Stimulated activated CD8-positive, alpha-beta memory T cell treated with anti-CD3 and anti-CD28 coated beads, Interleukin-12 subunit alpha, Interleukin-12 subunit beta, amount 100 ng/mL, for 24 hours (primary cell): ENCODE measurements around the gene ACVR1.

Experiments used
- DNase-seq: peaks from one replicate; pipeline ENCODE4 v3.0.0-alpha.2; 2020; ENCODE audit errors: extremely low read depth

ACVR1 gene

GRCh38 chr2:157876066-157876785 is at the start of gene ACVR1:
Gene ACVR1 (minus strand): TSS chr2:157876330. CDS start chr2:157799493, 76,837 bp downstream.
- peak; percentile 65 for DNase-seq

GRCh38 chr2:157925071-157925470 is 48.9 kb upstream of the ACVR1 start:
- no peak for DNase-seq

GRCh38 chr2:157923598-157924217 is 47.6 kb upstream of the ACVR1 start:
- DNase-seq: no peak

GRCh38 chr2:157922815-157923214 is 46.7 kb upstream of the ACVR1 start:
- DNase-seq: no peak

GRCh38 chr2:157922336-157922735 is 46.2 kb upstream of the ACVR1 start:
- no peak for DNase-seq

- DNase-seq: no peak
These were observed 44.6 kb upstream of the ACVR1 start for GRCh38 chr2:157920736-157921135.

GRCh38 chr2:157919181-157919580 is 43.1 kb upstream of the ACVR1 start:
- DNase-seq: no peak

GRCh38 chr2:157918319-157918718 is 42.2 kb upstream of the ACVR1 start:
- DNase-seq: no peak

- no peak for DNase-seq
These were observed 35.6 kb upstream of the ACVR1 start for GRCh38 chr2:157911750-157912149.

GRCh38 chr2:157911246-157911645 is 35.1 kb upstream of the ACVR1 start:
- no peak for DNase-seq

- DNase-seq: no peak
These were observed 29.0 kb upstream of the ACVR1 start for GRCh38 chr2:157905092-157905491.

- no peak for DNase-seq
These were observed 27.5 kb upstream of the ACVR1 start for GRCh38 chr2:157903626-157904025.

- no peak for DNase-seq
These were observed 27.0 kb upstream of the ACVR1 start for GRCh38 chr2:157903151-157903550.

- no peak for DNase-seq
These were observed 26.6 kb upstream of the ACVR1 start for GRCh38 chr2:157902692-157903091.

- DNase-seq: no peak
These were observed 25.2 kb upstream of the ACVR1 start for GRCh38 chr2:157901325-157901724.

GRCh38 chr2:157900684-157901083 is 24.6 kb upstream of the ACVR1 start:
- DNase-seq: no peak

GRCh38 chr2:157900203-157900602 is 24.1 kb upstream of the ACVR1 start:
- DNase-seq: no peak

GRCh38 chr2:157899125-157899839 is 23.2 kb upstream of the ACVR1 start:
- DNase-seq: no peak

GRCh38 chr2:157898591-157898996 is 22.5 kb upstream of the ACVR1 start:
- peak; percentile 39 for DNase-seq

- no peak for DNase-seq
These were observed 21.2 kb upstream of the ACVR1 start for GRCh38 chr2:157897106-157897971.

- no peak for DNase-seq
These were observed 19.4 kb upstream of the ACVR1 start for GRCh38 chr2:157895531-157895930.
